Measurements from ENCODE around the gene NHERF1.

NHERF1 gene

DNA sequence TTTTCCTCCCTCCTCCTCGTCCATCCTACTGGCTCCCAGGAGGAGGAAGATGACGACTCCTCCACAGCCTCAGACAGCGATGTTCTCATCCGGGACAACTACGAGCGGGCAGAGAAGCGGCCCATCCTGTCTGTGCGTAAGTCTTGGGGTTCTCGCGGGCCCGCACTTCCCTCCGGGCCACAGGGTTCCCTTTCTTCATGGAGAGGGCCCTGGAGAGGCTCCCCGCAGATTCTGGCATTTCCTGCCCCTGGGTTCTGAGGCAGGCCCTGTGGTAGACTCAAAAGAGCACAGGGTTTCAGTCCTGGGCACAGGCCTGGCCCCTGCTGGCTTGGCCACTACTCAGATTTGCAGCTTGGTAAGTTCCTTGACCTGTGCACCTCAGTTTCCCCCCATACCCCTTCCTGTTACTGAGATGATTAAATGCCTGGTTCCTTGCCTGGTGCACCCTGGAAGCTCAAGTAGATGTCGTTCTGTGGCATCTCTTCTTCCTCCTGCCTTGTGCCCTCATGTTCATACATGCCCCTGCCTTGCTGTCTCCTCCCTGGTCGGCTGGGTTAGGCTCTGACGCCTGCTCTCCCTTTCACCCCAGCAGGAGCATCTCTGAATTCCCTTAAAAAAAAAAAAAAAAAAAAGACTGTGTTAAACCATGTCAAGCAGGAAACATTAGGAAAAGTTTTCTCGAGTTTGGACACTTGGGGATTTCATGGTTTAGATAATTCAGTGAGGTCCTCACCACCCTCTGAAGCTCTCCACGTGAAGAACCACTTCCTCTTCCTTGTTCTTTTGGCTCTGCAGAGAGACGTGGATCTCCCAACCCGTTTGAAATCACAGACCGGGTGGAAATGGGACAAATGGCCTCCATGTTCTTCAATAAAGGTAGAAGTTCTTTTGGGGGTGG lies 42.0 kb downstream of the NHERF1 start:
- DNase-seq = no peak

DNA sequence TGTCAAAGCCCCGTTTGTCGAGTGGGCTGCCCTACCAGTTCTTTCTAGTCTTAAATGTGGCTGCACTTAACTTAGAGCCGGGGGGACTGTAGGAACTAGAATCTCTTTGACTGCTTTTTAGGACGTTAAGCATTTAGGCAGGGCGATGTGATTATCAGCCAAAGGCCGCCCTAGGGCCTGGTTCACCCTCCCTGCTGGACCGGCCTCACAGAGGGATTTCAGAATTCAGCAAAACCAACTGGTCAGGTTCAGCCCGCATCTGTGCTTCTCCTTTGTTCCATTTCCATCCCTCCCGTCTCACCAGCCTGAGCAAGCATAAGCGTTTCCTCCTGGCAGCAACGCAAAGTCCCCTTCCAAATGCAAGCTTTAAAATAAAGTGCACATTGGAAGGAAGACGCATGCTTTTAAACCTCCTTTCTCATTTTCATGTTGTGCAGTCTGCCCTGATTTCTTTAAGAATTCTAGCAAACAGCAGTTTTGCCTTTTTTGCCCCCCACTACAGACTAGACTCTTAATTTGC lies 44.2 kb downstream of the NHERF1 start:
- no peak for DNase-seq

DNA sequence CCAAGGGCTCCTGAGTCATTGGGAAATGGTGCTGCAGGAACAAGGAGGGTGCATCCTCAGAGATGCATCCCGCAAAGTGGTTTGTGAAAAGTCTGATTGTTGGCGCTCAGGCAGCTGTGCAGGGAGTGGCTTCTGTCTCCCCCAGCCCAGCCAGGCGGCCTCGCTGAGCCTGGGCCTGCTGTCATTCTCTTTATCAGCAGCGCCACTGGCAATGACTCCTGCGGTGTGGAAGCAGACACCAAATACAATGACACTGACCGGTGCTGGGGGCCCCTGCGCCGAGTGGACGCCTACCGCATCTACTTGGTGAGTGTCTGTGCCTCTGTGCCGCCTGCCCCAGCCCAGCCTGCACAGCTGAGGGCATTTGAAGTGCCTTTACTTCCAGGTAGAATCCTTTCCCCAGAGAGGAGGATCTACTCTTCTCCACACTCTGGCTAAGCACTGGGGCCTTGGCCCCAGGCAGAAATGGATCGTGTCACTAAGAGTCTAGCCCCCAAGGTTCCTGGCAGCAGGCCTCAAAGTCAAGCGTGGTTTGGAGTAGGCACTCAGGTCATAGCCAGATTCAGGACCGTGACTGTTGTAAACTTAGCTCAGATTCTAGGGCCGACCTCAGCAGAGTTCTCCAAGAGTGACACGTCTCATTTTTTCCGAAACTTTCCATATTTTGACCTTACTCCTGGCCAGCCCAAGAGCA lies 47.0 kb downstream of the NHERF1 start:
- DNase-seq = no peak

DNA sequence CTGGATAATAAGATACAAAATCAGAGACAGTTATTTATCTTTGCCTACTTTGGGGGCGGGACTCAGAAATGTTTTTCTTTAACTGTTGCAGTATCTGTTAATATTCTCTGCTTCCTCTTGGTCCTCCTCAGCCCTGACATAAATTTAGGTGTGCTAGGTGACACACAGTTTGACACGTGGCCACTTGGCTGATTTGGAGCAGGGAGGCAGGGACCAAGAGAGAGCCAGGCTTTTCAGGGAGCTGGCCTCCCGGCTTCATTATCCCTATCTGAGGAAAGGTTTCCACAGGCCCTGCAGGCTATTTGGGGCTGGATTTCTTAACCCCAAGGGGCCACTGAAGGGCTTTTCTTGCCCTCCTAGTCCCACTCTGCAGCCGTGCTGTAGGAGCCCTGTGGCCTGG lies 47.8 kb downstream of the NHERF1 start:
- no peak for DNase-seq

DNA sequence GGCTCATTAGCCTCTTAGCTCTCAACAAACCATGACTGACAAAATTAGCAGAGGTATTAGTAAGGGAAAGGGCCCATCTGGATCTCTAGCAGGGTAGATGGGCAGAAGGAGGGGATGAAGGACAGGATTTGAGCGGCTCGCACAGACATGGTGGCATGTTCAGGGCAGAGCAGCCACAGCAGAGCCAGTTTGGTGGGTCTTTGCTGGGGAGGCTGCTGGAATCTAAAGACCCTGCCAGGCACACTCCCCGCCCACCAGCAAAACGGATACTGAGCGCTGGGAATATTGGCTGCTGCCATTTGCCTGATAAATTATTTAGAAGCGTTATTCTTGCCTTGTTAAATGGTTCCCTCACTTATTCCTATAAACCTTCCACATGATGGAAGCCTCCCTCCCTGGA lies 48.4 kb downstream of the NHERF1 start:
- DNase-seq = no peak

DNA sequence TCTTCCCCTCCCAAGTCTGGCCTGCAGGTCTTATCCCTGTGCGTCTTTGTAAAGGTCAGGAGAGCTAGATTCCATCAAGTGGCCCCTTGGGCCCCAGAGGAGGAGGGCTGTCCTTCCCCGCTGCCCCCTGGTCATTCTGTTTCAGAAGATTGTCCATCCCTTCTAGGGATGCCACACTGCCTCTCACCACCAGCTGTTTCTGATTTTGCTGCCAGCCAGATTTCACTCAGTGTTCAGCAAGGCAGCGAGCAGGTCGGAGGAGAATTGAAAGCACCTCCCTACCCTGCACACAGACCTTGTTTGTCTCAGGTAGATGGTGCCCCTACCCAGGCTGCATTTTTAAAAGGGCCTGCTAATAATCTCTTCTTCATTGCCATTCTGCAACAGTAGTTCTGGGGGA lies 49.4 kb downstream of the NHERF1 start:
- no peak for DNase-seq

DNA sequence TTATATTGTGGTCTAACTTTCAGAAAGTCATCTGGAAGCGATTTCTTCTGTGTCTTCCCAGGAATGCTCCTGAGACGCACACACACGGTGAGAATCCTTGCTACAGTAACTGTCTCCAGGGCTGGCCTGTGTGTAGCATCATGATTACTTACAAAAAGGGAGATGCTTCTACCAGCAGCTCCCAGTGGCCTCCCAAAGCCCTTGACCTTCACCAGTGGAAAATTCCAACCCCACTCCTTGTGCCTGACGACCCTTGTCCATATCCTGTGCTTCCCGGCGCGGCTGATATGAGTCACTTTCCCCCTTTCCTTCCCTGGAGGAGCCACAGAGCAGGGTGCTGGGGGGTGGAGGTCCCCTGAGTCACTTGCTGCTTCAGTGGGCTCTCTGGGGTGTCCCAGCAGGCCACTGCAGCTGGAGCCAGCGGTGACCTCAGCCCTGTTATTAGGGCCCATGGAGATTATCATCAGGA lies 49.8 kb downstream of the NHERF1 start:
- DNase-seq = no peak

DNA sequence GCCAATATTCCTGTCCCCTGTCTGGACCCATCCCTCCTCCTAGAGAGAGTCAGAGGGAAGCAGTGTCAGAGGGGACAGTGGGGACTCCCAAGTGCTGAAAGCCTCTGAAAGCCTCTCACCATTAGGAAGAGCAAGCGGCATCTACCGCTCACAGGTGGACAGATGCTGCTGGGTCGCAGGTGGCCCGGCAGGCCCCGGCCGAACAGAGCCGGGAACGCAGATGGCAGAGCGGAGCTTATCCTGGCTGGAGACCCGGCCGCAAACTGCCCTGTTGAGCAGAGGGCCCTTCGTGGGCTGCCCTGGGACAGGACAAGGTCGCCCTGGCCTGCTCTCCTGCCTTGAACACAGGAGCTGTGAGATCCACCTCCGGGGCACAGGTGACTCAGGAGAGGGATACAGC lies 50.7 kb downstream of the NHERF1 start:
- DNase-seq = no peak

DNA sequence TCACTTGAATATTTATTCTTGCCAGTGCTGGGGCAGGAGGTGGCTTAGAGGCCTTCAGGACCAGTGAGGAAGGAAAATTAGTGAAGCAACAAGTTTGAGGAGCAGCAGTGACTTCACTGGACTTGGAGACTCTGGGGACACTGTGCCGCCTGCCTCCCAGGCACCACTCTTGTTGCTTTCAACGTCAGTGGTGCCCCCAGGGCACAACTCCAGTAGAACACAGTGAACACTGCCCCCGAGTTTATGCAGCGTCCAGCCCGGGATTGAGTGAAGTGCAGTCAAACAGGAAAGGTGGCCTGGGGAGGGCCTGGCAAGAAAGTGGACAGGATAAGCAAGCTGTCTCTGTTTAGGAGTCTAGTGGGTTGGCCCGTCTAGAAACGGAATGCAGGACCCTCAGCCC lies 52.1 kb downstream of the NHERF1 start:
- no peak for DNase-seq

DNA sequence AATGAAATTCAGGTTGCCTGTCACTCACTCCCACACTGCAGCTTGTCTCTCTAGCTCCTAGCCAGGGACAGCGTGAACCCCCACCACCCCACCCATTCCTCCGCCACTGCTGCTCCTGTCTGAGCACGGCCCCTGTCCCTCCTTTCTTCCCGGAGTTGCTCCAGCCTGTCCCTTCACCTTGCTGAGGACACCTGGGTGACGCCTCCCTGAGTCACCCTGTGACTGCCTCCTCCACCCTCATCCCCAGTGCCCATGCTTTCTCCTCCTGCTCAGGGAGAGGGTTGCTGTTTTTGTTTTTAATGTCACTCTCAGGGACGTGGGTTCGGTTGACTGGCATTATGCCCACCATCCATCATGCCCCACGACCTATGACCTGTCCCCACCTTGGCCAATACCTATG lies 53.5 kb downstream of the NHERF1 start:
- no peak for DNase-seq

DNA sequence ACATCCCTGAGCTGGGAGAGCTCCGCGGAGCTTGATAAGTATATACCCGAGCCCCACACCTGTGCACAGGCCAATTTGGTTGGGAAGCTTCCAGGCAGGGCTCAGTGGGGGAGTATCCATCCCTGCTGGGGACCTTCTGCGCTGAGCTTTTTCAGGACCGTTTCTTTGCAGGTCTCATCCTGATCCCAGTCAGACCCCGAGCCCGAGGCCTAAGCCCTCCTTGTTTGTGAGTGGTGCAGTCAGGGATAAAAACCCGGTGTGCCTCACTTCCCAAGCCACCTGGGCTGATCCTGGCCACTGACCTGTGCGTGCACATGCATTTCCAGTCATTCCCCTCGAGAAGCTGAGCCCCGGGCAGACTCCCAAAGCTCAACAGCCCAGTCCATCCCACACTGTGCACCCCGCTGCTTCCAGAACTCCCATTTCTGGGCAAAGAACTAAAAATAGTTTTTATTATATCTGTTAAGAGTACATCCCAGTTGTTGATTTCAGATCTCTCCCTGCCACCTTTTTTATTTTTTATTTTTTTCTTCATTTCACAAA lies 55.0 kb downstream of the NHERF1 start:
- DNase-seq = no peak

DNA sequence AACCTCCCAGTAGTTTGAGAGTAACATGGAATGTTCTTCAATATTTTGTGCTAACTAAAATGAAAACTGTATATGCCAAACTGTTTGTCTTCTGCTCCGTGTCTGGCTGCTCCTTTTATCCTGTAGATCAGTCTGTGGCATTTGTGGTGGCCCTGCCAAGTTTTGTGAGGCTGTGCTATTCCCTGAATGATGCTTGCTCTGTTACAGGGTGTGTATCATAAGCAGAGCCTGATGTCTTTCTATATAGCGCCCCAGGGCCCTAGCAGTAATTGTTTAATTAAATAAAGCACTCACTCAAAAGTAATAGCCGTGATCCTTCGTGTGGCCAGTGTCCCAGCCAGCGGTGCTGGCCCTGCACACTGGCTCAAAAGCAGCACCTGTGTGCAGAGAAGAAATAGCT lies 55.5 kb downstream of the NHERF1 start:
- DNase-seq = no peak

DNA sequence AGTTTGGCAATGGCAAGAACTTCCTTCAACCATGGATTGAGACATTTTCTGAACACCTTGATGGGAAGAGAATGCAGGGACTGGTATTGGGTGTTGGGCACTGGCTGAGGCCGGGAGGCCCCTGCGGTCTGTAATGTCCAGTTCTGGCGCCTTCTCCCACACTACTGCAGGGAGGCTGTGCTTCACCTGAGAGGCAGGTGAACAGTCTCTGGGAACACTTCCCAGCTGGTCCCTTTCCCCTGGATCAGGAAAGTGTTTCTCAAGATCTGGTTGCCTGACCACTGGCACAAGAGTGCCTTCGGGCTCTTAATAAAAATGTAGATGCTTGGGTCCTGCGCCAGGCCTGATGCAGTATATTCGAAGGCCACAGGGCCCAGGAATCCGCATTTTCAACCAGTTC lies 56.3 kb downstream of the NHERF1 start:
- no peak for DNase-seq

DNA sequence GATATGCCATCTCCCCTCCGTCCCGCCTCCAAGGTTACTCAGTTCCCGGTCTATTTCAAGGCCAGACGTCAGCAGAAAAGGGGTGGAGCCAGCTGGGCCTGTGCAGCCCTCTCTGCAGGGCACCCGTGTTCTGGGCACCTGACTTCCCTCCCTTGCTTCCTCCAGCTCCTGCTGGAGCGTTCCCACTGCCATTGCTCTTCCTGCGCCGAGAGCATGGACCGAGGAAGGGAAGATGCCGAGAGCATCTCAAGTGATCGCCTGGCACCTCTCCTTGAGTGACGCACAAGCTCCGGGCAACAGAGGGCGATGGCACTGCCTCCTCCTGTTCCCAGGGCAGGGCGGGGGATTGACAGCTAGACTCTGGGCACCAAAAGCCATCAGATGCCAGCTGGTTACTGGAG lies 57.2 kb downstream of the NHERF1 start:
- DNase-seq = no peak

DNA sequence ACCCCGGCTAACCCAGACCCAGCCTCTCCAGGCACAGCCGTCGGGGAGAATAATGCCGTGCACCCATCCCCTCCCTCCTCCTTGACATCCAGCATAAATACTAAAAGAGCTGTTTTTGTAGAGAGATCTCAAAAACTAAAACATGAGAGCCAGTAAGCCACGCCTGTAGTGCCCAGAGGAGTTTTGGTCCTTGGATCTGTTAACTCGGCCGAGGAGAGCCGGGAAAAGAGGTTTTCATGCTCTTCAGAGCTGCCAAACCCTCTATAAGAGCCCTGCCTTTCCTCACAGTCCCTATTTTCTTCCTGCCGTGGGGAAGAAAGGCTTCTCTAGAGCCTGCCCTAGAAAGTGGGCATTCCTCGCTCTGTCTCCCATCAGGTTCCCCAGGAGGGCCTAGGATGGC lies 57.9 kb downstream of the NHERF1 start:
- DNase-seq = no peak

DNA sequence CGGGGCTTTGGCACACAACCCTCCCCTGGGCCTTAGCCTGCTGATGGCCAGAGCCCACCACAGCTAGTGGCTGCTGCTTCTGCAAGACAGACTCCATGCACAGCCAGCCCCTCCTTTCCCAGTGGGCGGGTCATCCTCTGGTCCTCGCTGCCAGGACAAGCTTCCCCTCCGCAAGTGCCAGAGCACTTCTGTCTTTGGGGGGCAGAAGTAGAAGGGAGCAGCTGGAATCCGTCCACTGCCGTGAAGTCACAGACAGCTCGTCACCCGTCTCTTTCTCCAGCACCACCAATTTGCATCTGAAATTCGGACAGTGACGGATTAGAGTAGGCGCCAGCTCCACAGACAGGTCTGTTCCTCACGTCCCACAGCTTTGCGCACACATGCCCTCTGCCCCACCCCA lies 59.0 kb downstream of the NHERF1 start:
- no peak for DNase-seq

DNA sequence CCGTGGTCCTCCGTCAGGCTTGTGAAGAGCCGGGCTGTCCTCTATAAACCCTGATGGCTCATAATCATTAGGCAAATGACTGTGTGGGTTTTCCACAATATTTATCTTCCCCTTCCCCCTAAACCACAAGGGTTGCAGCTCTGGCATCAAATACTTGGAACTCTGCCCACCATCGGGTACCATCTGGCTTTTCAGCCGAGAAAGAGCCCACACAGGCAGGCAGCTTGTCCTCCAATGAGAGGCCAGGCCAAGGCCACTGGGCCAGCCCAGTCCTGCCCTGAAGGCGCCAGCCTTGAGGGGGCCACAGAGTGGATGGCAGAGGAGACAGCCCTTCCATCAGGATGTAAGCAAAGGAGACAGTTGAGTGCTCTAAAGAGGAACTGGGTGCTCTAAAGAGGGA lies 59.5 kb downstream of the NHERF1 start:
- DNase-seq = no peak

DNA sequence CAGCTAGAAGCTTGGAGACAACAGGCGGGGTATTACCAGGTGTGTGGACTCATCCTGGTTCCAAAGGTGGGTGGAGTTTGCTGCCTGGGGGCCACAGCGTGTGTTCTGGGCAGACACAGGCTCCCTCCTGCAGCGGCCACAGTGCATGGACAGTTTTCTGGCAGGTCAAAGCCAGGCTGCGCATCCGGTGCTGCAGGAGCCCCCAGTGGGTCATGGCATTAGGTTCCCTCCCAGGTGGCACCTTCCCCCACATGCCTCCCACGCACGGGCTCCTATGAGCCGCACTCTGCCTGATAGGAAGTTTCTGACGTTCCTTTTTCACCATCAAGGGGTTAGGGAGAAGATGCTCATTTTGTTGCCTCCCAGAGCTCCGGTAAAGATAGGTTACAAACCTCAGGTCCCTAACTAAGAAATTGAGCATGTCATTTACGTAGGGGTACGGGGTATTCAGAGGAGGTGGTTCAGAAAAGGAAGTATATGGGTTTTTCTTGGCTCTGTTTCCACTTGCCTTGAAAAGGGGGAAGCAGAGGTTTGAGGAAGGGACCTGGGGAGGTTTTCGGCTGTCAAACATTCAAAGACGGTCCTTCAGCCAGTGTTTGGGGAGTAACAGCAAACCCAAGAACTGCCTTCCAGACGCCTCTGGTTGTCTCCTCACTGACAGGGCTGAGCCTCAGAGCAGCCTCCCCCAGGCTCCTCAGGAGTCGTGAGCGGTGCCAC lies 60.4 kb downstream of the NHERF1 start:
- no peak for DNase-seq

DNA sequence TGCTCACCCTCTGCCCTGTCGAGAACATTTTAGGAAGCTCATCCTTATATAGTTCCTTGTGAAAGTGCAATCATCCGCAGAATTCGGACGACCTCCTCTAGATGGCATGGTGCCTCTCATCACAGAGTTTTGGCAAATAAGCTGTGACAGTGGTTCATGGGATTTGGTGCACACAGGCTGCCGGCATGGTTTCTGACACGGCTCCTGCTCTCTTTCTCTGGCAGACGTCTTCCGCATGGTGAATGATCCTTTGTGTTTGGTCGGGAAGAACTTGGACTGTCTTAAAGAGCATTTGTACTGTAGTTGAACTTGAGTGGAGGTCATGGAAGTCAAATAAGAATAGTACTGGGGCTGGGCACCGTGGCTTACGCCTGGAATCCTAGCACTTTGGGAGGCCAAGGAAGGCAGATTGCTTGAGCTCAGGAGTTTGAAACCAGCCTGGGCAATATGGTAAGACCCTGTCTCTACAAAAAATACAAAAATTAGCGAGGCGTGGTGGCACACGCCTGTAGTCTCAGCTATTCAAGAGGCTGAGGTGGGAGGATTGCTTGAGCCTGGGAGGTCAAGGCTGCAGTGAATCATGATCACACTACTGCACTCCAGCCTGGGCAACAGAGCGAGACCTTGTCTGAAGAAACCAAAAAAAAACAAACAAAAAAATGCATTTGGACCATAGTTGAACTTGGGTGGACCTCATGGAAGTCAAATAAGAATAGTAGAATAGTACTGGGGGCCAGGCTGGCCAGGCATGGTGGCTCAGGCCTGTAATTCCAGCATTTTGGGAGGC lies 62.5 kb downstream of the NHERF1 start:
- DNase-seq = no peak

DNA sequence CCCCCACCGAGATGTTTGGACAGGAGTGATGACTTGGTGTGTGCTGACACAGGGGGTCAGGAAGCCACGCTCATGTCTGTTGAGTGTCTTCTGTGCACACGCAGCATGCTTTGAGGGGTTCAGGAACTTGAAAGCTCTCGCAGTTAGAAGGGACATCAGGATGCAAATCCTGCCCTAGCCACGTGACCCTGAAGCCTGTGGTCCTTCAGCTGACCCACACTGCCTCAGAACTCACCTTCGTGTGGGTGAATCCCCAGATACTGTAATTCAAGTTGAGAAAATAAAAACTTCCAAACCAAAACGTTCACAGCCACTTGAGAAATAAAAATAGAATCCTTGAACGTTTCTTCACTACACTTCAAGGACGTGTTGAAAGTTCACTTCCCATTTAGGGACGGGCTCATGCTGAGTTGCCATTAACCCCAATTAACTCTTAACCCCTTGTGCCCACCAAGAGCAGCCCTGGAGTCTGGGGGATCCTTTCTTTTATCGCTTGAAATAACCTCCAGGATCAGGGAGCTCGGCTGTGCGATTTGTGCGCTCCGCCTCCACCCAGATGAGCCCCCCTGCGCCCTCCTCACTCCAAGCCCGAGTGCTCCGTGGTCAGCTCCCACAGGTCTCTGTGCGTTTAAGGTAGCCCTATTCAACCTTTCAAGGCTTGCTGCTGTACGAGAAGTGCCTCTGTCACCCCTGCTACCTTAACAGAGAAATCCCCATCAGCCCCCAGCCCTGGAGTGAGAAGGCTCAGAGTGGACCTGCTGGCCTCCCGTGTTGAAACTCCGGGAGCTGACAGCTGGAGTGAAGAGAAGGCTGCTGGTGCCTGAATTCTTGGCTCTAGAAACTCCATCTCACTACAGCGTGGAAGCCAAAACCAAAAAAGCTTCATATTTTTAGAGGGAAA lies 63.9 kb downstream of the NHERF1 start:
- DNase-seq = no peak

DNA sequence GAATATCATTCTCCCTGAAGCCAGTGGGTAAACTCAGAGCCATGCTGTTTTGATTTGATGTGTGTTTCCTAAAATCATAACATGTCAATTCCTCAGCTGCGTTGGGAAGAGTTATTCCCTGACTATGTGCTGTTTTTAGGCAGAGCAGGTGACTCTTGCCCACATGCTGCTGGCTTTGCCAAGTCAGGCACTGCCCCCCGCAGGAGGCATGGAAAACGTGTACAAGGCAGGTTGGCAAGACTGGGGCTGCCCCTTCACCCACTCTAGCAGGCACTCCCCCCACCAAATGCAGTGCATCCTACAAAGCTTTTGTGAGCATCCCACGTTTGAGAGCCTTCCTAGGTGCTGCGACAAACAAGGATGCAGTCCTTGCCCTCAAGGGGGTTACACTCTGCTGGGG lies 66.0 kb downstream of the NHERF1 start:
- no peak for DNase-seq
